HG02763 (cell line): ENCODE measurements around the gene SCAI.
"Not testable (repeated sequence)": the region's sequence is repeated elsewhere in the genome, so short reads cannot be mapped to it uniquely, and the experiment has no call there.

Experiments used
- ATAC-seq: cut with Tn5 transposase; IDR thresholded peaks from one replicate; pipeline ENCODE4 v1.9.1; 2021; ENCODE audit warnings: mild to moderate bottlenecking, moderate library complexity; ENCODE audit not compliant: unreplicated experiment

Gene SCAI

GRCh38 chr9:125043148-125043547 lies 100.2 kb downstream of the SCAI start:
- ATAC-seq, result no peak

- ATAC-seq, result no peak
Measured at GRCh38 chr9:125038166-125038565, 105.2 kb downstream of the SCAI start.

GRCh38 chr9:125028041-125028440 lies 115.3 kb downstream of the SCAI start:
- no peak for ATAC-seq

GRCh38 chr9:125024917-125025316 lies 118.4 kb downstream of the SCAI start:
- no peak for ATAC-seq

- ATAC-seq, result no peak
Measured at GRCh38 chr9:125021069-125021468, 122.3 kb downstream of the SCAI start.

- ATAC-seq, result not testable (repeated sequence)
Measured at GRCh38 chr9:125015655-125016054, 127.7 kb downstream of the SCAI start.

- ATAC-seq, result not testable (repeated sequence)
Measured at GRCh38 chr9:125012013-125012412, 131.3 kb downstream of the SCAI start.

- no peak for ATAC-seq
Measured at GRCh38 chr9:125008599-125008998, 134.7 kb downstream of the SCAI start.

- no peak for ATAC-seq
Measured at GRCh38 chr9:125003332-125003731, 140.0 kb downstream of the SCAI start.

- no peak for ATAC-seq
Measured at GRCh38 chr9:124983698-124984097, 159.6 kb downstream of the SCAI start.

GRCh38 chr9:124980431-124980830 lies 162.9 kb downstream of the SCAI start:
- no peak for ATAC-seq

GRCh38 chr9:124975131-124975530 lies 168.2 kb downstream of the SCAI start:
- ATAC-seq, result no peak

GRCh38 chr9:124973807-124974206 lies 169.5 kb downstream of the SCAI start:
- ATAC-seq, result no peak

- no peak for ATAC-seq
Measured at GRCh38 chr9:124972241-124972770, 171.0 kb downstream of the SCAI start.

GRCh38 chr9:124969401-124969800 lies 173.9 kb downstream of the SCAI start:
- no peak for ATAC-seq

- no peak for ATAC-seq
Measured at GRCh38 chr9:124968238-124968637, 175.1 kb downstream of the SCAI start.

GRCh38 chr9:124965775-124966568 lies 177.4 kb downstream of the SCAI start:
- ATAC-seq, result not testable (repeated sequence)

- ATAC-seq, result no peak
Measured at GRCh38 chr9:124964604-124965003, 178.7 kb downstream of the SCAI start.

GRCh38 chr9:124964056-124964455 lies 179.3 kb downstream of the SCAI start:
- no peak for ATAC-seq

GRCh38 chr9:124960409-124960752 lies 182.9 kb downstream of the SCAI start:
- no peak for ATAC-seq

- not testable (repeated sequence) for ATAC-seq
Measured at GRCh38 chr9:124959671-124960408, 183.5 kb downstream of the SCAI start.

- ATAC-seq, result no peak
Measured at GRCh38 chr9:124954255-124954654, 189.1 kb downstream of the SCAI start.
